WTC11 (cell line): ENCODE data around the gene SMC2. TPM values are rescaled to one million over a fixed set of nuclear protein-coding genes. Genes with fewer than 3 reads are reported as not detected.

Source experiments
- ATAC-seq: fragments of 200-7000 bp; cut with Tn5 transposase; 2 replicates; pipeline ENCODE4 v1.10.0; 2021; ENCODE audit warnings: mild to moderate bottlenecking, moderate library complexity
- CTCF ChIA-PET: fragments of 300-600 bp; sonication (Branson Sonifier 250); formaldehyde crosslinking; loops from one replicate; lab custom pipeline; 2021; ENCODE audit warnings: antibody characterized with exemption; lab: Charles Lee
- POLR2A ChIA-PET: fragments of 350-600 bp; sonication (Branson Sonifier 250); formaldehyde crosslinking; loops from one replicate; lab custom pipeline; 2021; ENCODE audit warnings: antibody characterized with exemption; lab: Charles Lee
- DNase-seq: peaks from one replicate; pipeline ENCODE4 v3.0.0; 2021; ENCODE audit warnings: low spot score
- H3K27ac Mint-ChIP-seq: 2 replicates; pipeline ENCODE4 v1.8.0; 2021; ENCODE audit warnings: mixed read lengths
- H3K27me3 Mint-ChIP-seq: 2 replicates; pipeline ENCODE4 v1.8.0; 2021; ENCODE audit warnings: low read depth, mild to moderate bottlenecking, moderate library complexity, mixed read lengths
- H3K36me3 Mint-ChIP-seq: 2 replicates; pipeline ENCODE4 v1.8.0; 2021; ENCODE audit warnings: mixed read lengths
- H3K4me1 Mint-ChIP-seq: 2 replicates; pipeline ENCODE4 v1.8.0; 2022; ENCODE audit warnings: mixed read lengths
- H3K4me3 Mint-ChIP-seq: 2 replicates; pipeline ENCODE4 v1.8.0; 2021; ENCODE audit warnings: mild to moderate bottlenecking, moderate library complexity, mixed read lengths
- H3K9me3 Mint-ChIP-seq: 2 replicates; pipeline ENCODE4 v1.8.0; 2021; ENCODE audit warnings: mixed read lengths
- AR ChIP-seq: fragments of 250-450 bp; sonication (Bioruptor Pico); IDR thresholded peaks from 2 replicates; pipeline ENCODE4 v1.9.0; 2021; ENCODE audit warnings: mild to moderate bottlenecking
- ATF1 ChIP-seq: sonication (generic); formaldehyde crosslinking; IDR thresholded peaks from 2 replicates; pipeline ENCODE4 v1.8.1; 2023; ENCODE audit warnings: mild to moderate bottlenecking, moderate library complexity, missing genetic modification reagents
- EMX1 ChIP-seq: fragments of 250-450 bp; sonication (Bioruptor Pico); IDR thresholded peaks from 2 replicates; pipeline ENCODE4 v1.8.0; 2021; ENCODE audit warnings: mild to moderate bottlenecking
- FOXP1 ChIP-seq: sonication (generic); formaldehyde crosslinking; IDR thresholded peaks from 2 replicates; pipeline ENCODE4 v1.8.0; 2022; ENCODE audit warnings: missing genetic modification reagents, mild to moderate bottlenecking, moderate library complexity, borderline replicate concordance
- GABPB1 ChIP-seq: sonication (generic); formaldehyde crosslinking; IDR thresholded peaks from 2 replicates; pipeline ENCODE4 v1.8.1; 2023; ENCODE audit warnings: mild to moderate bottlenecking, missing genetic modification reagents
- GRHL2 ChIP-seq: fragments of 250-450 bp; sonication (Bioruptor Pico); IDR thresholded peaks from 2 replicates; pipeline ENCODE4 v1.8.0; 2022; ENCODE audit warnings: mild to moderate bottlenecking, moderate library complexity; ENCODE audit not compliant: insufficient replicate concordance, severe bottlenecking
- GTF2I ChIP-seq: fragments of 250-450 bp; sonication (Bioruptor Pico); conservative IDR thresholded peaks from 2 replicates; pipeline ENCODE4 v1.4.0; 2021; ENCODE audit warnings: mild to moderate bottlenecking
- HMGA2 ChIP-seq: fragments of 250-450 bp; sonication (Bioruptor Pico); IDR thresholded peaks from 2 replicates; pipeline ENCODE4 v1.4.0; 2021; ENCODE audit warnings: mild to moderate bottlenecking, moderate library complexity
- HMGXB4 ChIP-seq: sonication (generic); formaldehyde crosslinking; IDR thresholded peaks from 2 replicates; pipeline ENCODE4 v1.8.1; 2023; ENCODE audit warnings: mild to moderate bottlenecking, moderate library complexity, missing genetic modification reagents
- NR3C1 ChIP-seq: sonication (generic); formaldehyde crosslinking; conservative IDR thresholded peaks from 2 replicates; pipeline ENCODE4 v1.8.1; 2023; ENCODE audit warnings: low read depth, mild to moderate bottlenecking, missing genetic modification reagents
- OVOL2 ChIP-seq: fragments of 250-450 bp; sonication (Bioruptor Pico); IDR thresholded peaks from 2 replicates; pipeline ENCODE4 v1.9.0; 2021; ENCODE audit warnings: mild to moderate bottlenecking, borderline replicate concordance
- RORB ChIP-seq: fragments of 250-450 bp; sonication (Bioruptor Pico); IDR thresholded peaks from 2 replicates; pipeline ENCODE4 v1.9.0; 2021; ENCODE audit warnings: mild to moderate bottlenecking
- SOX15 ChIP-seq: fragments of 250-450 bp; sonication (Bioruptor Pico); IDR thresholded peaks from 2 replicates; pipeline ENCODE4 v1.9.0; 2021; ENCODE audit warnings: mild to moderate bottlenecking
- STAT6 ChIP-seq: sonication (generic); formaldehyde crosslinking; conservative IDR thresholded peaks from 2 replicates; pipeline ENCODE4 v1.8.1; 2023; ENCODE audit warnings: mild to moderate bottlenecking, low read depth, missing genetic modification reagents, moderate library complexity
- USF2 ChIP-seq: sonication (generic); formaldehyde crosslinking; IDR thresholded peaks from 2 replicates; pipeline ENCODE4 v1.8.1; 2023; ENCODE audit warnings: mild to moderate bottlenecking, missing genetic modification reagents, moderate library complexity
- ZBTB21 ChIP-seq: sonication (generic); formaldehyde crosslinking; IDR thresholded peaks from 2 replicates; pipeline ENCODE4 v1.8.1; 2023; ENCODE audit warnings: mild to moderate bottlenecking, missing genetic modification reagents, borderline replicate concordance
- ZSCAN18 ChIP-seq: fragments of 250-450 bp; sonication (Bioruptor Pico); IDR thresholded peaks from 2 replicates; pipeline ENCODE4 v2.1.2; 2022; ENCODE audit warnings: mild to moderate bottlenecking, moderate library complexity
- total RNA-seq: library from RNA; stranded (reverse); gene quantifications from 3 replicates; pipeline ENCODE4 v1.2.3, GENCODE V29; 2021

SMC2 gene
- total RNA-seq, 1 experiment from 2014 or later: 31.9 TPM

GRCh38 chr9:104092192-104092591 lies 1.9 kb upstream of the SMC2 start (continued):
- TF ChIP-seq STAT6: no peak
- TF ChIP-seq, all 79 proteins: peak for 0

- DNase-seq (no peak), ATAC-seq (no peak)
- ChIA-PET CTCF (interaction anchor here (0.8 kb wide), 1 partner anchor 651 kb away, joined by 3 read pairs; no protein-coding TSS in a partner anchor), POLR2A (no interaction called here)
- Mint-ChIP-seq H3K4me1 (peaks cover 32% of the 10 kb centered on the region), H3K36me3 (no peaks in the 10 kb centered on the region), H3K27me3 (no peaks in the 10 kb centered on the region), H3K27ac (peak overlapping the region; percentile 97), H3K9me3 (no peaks in the 10 kb centered on the region), H3K4me3 (peak overlapping the region; percentile 97)
- TF ChIP-seq GTF2I (CRISPR knock-in tag): no peak
- no peak for TF ChIP-seq USF2 (CRISPR knock-in tag)
- 0 out of 2 replicates have a peak, but pooled peaks have one; percentile 3 for TF ChIP-seq HMGXB4 (CRISPR knock-in tag)
- no peak for TF ChIP-seq ZSCAN18 (CRISPR knock-in tag)
Observed at GRCh38 chr9:104092875-104093600, 1.1 kb upstream of the SMC2 start.

- Mint-ChIP-seq H3K36me3 (no peaks in the 10 kb centered on the region), H3K27ac (peak overlapping the region; percentile 97)
Observed at GRCh38 chr9:104094534-104095015, 466 bp downstream of the SMC2 start.

GRCh38 chr9:104099630-104100029 lies 5.5 kb downstream of the SMC2 start:
- Mint-ChIP-seq H3K9me3 (no peaks in the 10 kb centered on the region), H3K27me3 (no peaks in the 10 kb centered on the region), H3K4me3 (no peak overlapping the region), H3K4me1 (peaks cover 12% of the 10 kb centered on the region), H3K27ac (no peak overlapping the region), H3K36me3 (peaks cover 37% of the 10 kb centered on the region)
- ATAC-seq (no peak), DNase-seq (no peak)
- CTCF ChIA-PET: no interaction called here
- POLR2A ChIA-PET: no interaction called here
- no peak for TF ChIP-seq USF2 (CRISPR knock-in tag)
- no peak for TF ChIP-seq GRHL2 (CRISPR knock-in tag)
- TF ChIP-seq ZSCAN18 (CRISPR knock-in tag): no peak
- no peak for TF ChIP-seq EMX1 (CRISPR knock-in tag)
- TF ChIP-seq ZBTB21 (CRISPR knock-in tag): no peak
- TF ChIP-seq RORB (CRISPR knock-in tag): no peak
- no peak for TF ChIP-seq AR
- TF ChIP-seq ATF1: no peak
- TF ChIP-seq HMGA2 (CRISPR knock-in tag): no peak
- no peak for TF ChIP-seq OVOL2 (CRISPR knock-in tag)
- TF ChIP-seq GABPB1 (CRISPR knock-in tag): no peak
- no peak for TF ChIP-seq NR3C1

More at GRCh38 chr9:104094534-104095015, 466 bp downstream of the SMC2 start:
- peak overlapping the region; percentile 97 for H3K4me3 Mint-ChIP-seq
- CTCF ChIA-PET: interaction anchor here (0.8 kb wide), 1 partner anchor 27 kb away, joined by 4 read pairs; no protein-coding TSS in a partner anchor
- TF ChIP-seq SOX15 (CRISPR knock-in tag) (no peak), FOXP1 (CRISPR knock-in tag) (no peak)
- TF ChIP-seq, all 79 proteins: peak for 0
- no peaks in the 10 kb centered on the region for H3K27me3 Mint-ChIP-seq
- no peak for DNase-seq
- H3K9me3 Mint-ChIP-seq: no peaks in the 10 kb centered on the region
- POLR2A ChIA-PET: interaction anchor here (0.6 to 0.8 kb wide), 2 partner anchors 16 to 42 kb away, joined by 3 read pairs; no protein-coding TSS in a partner anchor
- peaks cover 32% of the 10 kb centered on the region for H3K4me1 Mint-ChIP-seq
- ATAC-seq: no peak; the same call in 1 of the 2 replicates
